A673 (cell line): Measurements from ENCODE around the gene POU2AF1. TPM values are rescaled to one million over a fixed set of nuclear protein-coding genes. Genes with fewer than 3 reads are reported as not detected.

ENCODE experiments used
- BruUV-seq: library from RNA; stranded (reverse); fragments of 400-500 nt; replicated peaks from 2 replicates; lab custom pipeline; 2021; lab: Mats Ljungman, UMichigan
- CTCF ChIA-PET: fragments of 300-600 bp; sonication (Branson Sonifier 250); formaldehyde crosslinking; loops from one replicate; lab custom pipeline; 2022; ENCODE audit warnings: antibody characterized with exemption; lab: Charles Lee
- POLR2A ChIA-PET: fragments of 300-600 bp; sonication (Branson Sonifier 250); formaldehyde crosslinking; loops from one replicate; lab custom pipeline; 2022; ENCODE audit warnings: antibody characterized with exemption; ENCODE audit not compliant: low non-redundant PET; lab: Charles Lee
- DNase-seq: peaks from one replicate; pipeline ENCODE4 v3.0.0-alpha.2; 2015; ENCODE audit warnings: low spot score
- H3K27ac ChIP-seq: fragments of 200-600 bp; sonication (generic); 2 replicates; pipeline ENCODE4 v1.5.1; 2016; ENCODE audit warnings: mixed run types, low read depth, mild to moderate bottlenecking, mixed read lengths, antibody characterized with exemption, low read length; ENCODE audit not compliant: poor library complexity, severe bottlenecking
- H3K27me3 ChIP-seq: fragments of 200-600 bp; sonication (generic); replicated peaks from 2 replicates; pipeline ENCODE4 v1.6.1; 2017; ENCODE audit warnings: mixed run types, low read depth, mild to moderate bottlenecking, mixed read lengths, antibody characterized with exemption, low read length; ENCODE audit not compliant: insufficient read depth, poor library complexity
- H3K36me3 ChIP-seq: fragments of 200-600 bp; sonication (generic); 2 replicates; pipeline ENCODE4 v1.6.1; 2016; ENCODE audit warnings: mixed run types, mild to moderate bottlenecking, mixed read lengths, antibody characterized with exemption, low read length; ENCODE audit not compliant: insufficient read depth, poor library complexity, severe bottlenecking
- H3K4me1 ChIP-seq: fragments of 200-600 bp; sonication (generic); 2 replicates; pipeline ENCODE4 v1.6.1; 2017; ENCODE audit warnings: mixed run types, mild to moderate bottlenecking, mixed read lengths, antibody characterized with exemption, low read length; ENCODE audit not compliant: insufficient read depth, poor library complexity, severe bottlenecking
- H3K4me3 ChIP-seq: fragments of 200-600 bp; sonication (generic); 2 replicates; pipeline ENCODE4 v1.5.1; 2016; ENCODE audit warnings: low read depth, mixed run types, mild to moderate bottlenecking, mixed read lengths, low read length; ENCODE audit not compliant: poor library complexity, severe bottlenecking
- H3K9me3 ChIP-seq: fragments of 200-600 bp; sonication (generic); 2 replicates; pipeline ENCODE4 v1.6.1; 2016; ENCODE audit warnings: mixed run types, low read depth, mild to moderate bottlenecking, mixed read lengths, antibody characterized with exemption, low read length; ENCODE audit not compliant: poor library complexity, severe bottlenecking
- EZH2 ChIP-seq: fragments of 200-600 bp; sonication (generic); IDR thresholded peaks from 2 replicates; pipeline ENCODE4 v1.6.1; 2017; ENCODE audit warnings: borderline replicate concordance, low read depth, mild to moderate bottlenecking, mixed read lengths, antibody characterized with exemption, low read length; ENCODE audit not compliant: poor library complexity, severe bottlenecking
- intact Hi-C: fragments of 100-400 bp; cut with micrococcal nuclease; formaldehyde crosslinking; loops from one replicate; pipeline ENCODE4 v1.10.0; 2022; ENCODE audit not compliant: unreplicated experiment
- total RNA-seq: library from RNA; stranded (reverse); gene quantifications from 2 replicates; pipeline ENCODE4 v1.2.3, GENCODE V29; 2021
- TF ChIP-seq, protein P1 (sequence below): fragments of 300-800, 200-600 bp; sonication (generic); conservative IDR thresholded peaks from 2 replicates; pipeline ENCODE4 v1.5.1; 2017; ENCODE audit warnings: low read depth, mild to moderate bottlenecking, antibody characterized with exemption, low read length, moderate library complexity, mixed read lengths

POU2AF1 gene
- total RNA-seq, 1 experiment from 2014 or later: not detected

DNA sequence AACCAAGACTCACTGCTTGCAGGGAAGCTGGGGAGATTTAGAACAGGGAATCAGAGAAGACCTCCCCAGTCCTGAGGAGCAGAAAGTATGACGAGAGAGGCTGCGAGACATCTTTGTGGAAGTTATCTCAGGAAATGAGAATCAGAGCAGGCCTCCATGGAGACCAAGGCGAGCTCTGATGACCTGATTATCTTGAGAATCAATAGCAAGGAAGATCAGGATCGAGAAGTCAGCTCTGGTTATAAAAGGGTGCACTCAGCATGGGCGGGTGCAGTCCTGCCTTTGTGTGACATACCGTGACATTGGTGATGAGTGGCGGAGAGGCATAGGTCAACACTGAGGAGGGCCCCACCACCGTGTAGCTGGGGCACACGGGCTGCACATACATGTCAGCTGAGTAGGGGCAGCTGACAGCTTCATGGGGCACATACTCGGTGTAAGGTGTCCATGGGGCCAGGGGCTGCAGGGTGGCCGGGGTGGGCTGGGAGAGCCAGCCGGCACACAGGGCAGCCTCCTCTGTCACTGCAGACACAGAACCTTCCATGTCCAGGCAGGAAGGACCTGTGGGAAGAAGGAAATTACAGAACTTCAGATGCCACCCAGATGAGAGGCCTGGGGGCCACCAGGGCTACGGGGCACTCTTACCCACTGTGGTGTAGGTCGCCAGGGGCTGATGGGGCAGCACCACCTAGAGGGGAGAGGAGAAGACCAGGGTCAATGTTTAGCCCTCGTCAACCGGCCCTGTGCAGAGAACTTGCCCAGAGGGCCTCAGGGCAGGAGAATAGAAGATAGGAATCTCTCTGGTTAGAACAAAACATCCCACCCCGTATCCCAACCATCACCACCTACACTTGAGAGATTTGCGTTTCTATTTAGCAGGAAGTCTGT, 21.7 kb downstream of the POU2AF1 start:
- TF ChIP-seq, protein P1, sequence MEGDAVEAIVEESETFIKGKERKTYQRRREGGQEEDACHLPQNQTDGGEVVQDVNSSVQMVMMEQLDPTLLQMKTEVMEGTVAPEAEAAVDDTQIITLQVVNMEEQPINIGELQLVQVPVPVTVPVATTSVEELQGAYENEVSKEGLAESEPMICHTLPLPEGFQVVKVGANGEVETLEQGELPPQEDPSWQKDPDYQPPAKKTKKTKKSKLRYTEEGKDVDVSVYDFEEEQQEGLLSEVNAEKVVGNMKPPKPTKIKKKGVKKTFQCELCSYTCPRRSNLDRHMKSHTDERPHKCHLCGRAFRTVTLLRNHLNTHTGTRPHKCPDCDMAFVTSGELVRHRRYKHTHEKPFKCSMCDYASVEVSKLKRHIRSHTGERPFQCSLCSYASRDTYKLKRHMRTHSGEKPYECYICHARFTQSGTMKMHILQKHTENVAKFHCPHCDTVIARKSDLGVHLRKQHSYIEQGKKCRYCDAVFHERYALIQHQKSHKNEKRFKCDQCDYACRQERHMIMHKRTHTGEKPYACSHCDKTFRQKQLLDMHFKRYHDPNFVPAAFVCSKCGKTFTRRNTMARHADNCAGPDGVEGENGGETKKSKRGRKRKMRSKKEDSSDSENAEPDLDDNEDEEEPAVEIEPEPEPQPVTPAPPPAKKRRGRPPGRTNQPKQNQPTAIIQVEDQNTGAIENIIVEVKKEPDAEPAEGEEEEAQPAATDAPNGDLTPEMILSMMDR: no peak
- TF ChIP-seq EZH2: no peak
- Histone ChIP-seq H3K36me3 (no peaks in the 10 kb centered on the region), H3K27me3 (no peaks in the 10 kb centered on the region), H3K9me3 (no peaks in the 10 kb centered on the region), H3K4me3 (no peak overlapping the region), H3K27ac (no peak overlapping the region), H3K4me1 (peaks cover 13% of the 10 kb centered on the region)
- ChIA-PET CTCF (no interaction called here), POLR2A (no interaction called here)
- intact Hi-C loops: no loop called here
- BruUV-seq: no TSS peak
- no peak for DNase-seq

DNA sequence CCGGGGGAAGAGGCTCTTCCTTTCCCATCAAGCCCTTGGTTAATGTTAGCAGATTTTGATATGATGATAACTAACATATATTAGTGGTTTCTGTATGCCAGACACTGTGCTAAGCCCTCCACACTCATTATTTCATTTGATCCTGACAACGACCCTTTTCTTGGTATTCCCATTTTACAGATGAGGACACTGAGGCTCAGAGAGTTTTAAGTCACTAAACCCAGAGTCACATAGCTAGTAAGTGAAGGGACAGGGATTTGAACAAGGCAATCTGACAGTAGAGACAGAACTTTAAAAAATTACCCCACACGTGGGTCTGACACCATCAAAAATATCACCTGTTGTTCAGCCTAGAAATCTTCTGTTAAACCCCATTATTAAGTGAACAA, 22.4 kb downstream of the POU2AF1 start:
- ChIA-PET POLR2A (no interaction called here), CTCF (no interaction called here)
- no peaks in the 10 kb centered on the region for H3K9me3 ChIP-seq
- TF ChIP-seq EZH2: no peak
- TF ChIP-seq, protein P1: no peak
- DNase-seq: no peak
- H3K4me1 ChIP-seq: peaks cover 13% of the 10 kb centered on the region
- no peaks in the 10 kb centered on the region for H3K27me3 ChIP-seq
- no peak overlapping the region for H3K4me3 ChIP-seq
- BruUV-seq: no TSS peak
- H3K27ac ChIP-seq: no peak overlapping the region
- H3K36me3 ChIP-seq: no peaks in the 10 kb centered on the region
- intact Hi-C loops: no loop called here

DNA sequence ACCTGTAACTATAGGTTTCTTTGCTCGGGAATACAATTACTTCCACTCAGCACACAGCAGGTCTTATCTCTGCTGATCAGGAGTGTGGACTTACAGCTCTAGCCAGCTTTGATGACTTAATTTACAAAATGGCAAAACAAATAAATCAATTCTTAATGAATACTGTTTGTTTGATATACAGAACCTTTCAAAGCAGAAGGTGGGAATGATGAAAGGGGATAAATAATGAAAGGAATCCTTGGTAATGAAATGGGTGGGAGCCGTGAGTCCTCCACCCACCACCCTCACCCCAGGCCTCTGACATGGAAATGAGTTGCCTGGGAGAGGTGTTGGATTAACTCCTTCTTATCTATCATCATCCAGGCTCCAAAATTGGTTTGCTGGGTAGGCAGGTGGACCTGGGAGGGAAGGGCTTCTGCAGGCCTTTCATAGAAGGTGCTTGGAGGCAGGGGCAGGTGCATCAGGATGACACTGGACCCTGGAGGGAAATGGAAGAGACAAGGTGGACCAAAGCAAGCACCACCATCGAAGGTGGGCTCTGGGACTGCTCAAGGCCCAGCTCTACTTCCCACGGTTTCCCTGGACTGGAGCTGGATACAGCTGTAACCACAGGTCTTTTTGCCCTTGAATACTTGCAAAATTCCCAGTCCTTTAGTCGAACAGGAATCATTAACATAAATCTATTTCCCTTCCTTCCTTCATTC, 23.0 kb downstream of the POU2AF1 start:
- intact Hi-C loops: no loop called here
- no peaks in the 10 kb centered on the region for H3K36me3 ChIP-seq
- BruUV-seq: no TSS peak
- DNase-seq: no peak
- TF ChIP-seq EZH2: no peak
- TF ChIP-seq, protein P1: no peak
- H3K27me3 ChIP-seq: no peaks in the 10 kb centered on the region
- no peak overlapping the region for H3K27ac ChIP-seq
- peaks cover 13% of the 10 kb centered on the region for H3K4me1 ChIP-seq
- no peaks in the 10 kb centered on the region for H3K9me3 ChIP-seq
- ChIA-PET CTCF (no interaction called here), POLR2A (no interaction called here)
- no peak overlapping the region for H3K4me3 ChIP-seq
